ENCODE data around the gene PRKCA. TPM values are rescaled to one million over a fixed set of nuclear protein-coding genes. Genes with fewer than 3 reads are reported as not detected.

Gene PRKCA
- total RNA-seq, 1 experiment from 2014 or later, result 29.5 TPM

DNA sequence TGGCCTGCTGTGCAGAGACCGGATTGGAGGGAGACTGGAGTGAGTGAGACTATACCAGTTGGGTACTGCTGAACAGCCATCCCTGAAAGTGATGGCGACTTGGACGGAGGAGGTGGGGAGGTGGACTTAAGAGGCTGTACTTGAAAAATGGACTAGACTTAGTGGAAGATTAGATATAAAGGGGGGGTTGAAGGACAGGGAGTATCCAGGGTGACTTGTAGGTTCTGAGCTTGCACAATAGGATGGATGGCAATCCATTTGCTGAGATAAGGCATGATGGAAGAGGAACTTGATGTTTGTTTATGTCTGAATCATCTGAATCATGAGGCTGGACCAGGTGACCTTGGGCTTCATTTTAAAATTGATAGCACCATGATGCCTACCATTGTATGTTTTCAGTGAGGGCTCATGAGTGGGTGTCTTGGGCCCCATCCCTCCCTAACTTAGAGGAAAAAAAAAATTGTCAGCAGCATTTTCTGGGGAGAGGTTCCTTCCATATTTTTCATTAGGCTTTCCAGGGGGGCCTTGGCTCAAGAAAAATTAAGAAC, 41.2 kb downstream of the PRKCA start (continued):
- TF ChIP-seq SMAD3 (CRISPR knock-in tag; IDR thresholded peaks at IDR 0.05; ENCODE audit: borderline replicate concordance), result no peak

GRCh38 chr17:66344473-66344872, 42.1 kb downstream of the PRKCA start:
- no peak for TF ChIP-seq ESRRA (CRISPR knock-in tag; IDR thresholded peaks at IDR 0.05; ENCODE audit: borderline replicate concordance)
- TF ChIP-seq, protein P1, sequence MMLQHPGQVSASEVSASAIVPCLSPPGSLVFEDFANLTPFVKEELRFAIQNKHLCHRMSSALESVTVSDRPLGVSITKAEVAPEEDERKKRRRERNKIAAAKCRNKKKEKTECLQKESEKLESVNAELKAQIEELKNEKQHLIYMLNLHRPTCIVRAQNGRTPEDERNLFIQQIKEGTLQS (CRISPR knock-in tag; conservative IDR thresholded peaks at IDR 0.05), result no peak
- TF ChIP-seq OVOL2 (CRISPR knock-in tag; IDR thresholded peaks at IDR 0.05; ENCODE audit: borderline replicate concordance), result no peak
- TF ChIP-seq MLX (CRISPR knock-in tag; IDR thresholded peaks at IDR 0.05), result no peak
- TF ChIP-seq, protein P2, sequence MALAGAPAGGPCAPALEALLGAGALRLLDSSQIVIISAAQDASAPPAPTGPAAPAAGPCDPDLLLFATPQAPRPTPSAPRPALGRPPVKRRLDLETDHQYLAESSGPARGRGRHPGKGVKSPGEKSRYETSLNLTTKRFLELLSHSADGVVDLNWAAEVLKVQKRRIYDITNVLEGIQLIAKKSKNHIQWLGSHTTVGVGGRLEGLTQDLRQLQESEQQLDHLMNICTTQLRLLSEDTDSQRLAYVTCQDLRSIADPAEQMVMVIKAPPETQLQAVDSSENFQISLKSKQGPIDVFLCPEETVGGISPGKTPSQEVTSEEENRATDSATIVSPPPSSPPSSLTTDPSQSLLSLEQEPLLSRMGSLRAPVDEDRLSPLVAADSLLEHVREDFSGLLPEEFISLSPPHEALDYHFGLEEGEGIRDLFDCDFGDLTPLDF (CRISPR knock-in tag; IDR thresholded peaks at IDR 0.05), result no peak
- TF ChIP-seq ELF4 (CRISPR knock-in tag; IDR thresholded peaks at IDR 0.05; ENCODE audit: low read depth), result no peak
- TF ChIP-seq, protein P3, sequence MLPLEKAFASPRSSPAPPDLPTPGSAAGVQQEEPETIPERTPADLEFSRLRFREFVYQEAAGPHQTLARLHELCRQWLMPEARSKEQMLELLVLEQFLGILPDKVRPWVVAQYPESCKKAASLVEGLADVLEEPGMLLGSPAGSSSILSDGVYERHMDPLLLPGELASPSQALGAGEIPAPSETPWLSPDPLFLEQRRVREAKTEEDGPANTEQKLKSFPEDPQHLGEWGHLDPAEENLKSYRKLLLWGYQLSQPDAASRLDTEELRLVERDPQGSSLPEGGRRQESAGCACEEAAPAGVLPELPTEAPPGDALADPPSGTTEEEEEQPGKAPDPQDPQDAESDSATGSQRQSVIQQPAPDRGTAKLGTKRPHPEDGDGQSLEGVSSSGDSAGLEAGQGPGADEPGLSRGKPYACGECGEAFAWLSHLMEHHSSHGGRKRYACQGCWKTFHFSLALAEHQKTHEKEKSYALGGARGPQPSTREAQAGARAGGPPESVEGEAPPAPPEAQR (CRISPR knock-in tag; IDR thresholded peaks at IDR 0.05), result no peak
- TF ChIP-seq CREM (CRISPR knock-in tag; IDR thresholded peaks at IDR 0.05), result no peak
- no peak for TF ChIP-seq HMGA2 (CRISPR knock-in tag; IDR thresholded peaks at IDR 0.05)
- TF ChIP-seq ZNF317 (CRISPR knock-in tag; IDR thresholded peaks at IDR 0.05; ENCODE audit: borderline replicate concordance, low read depth), result no peak
- no peak for TF ChIP-seq ZNF423 (CRISPR knock-in tag; IDR thresholded peaks at IDR 0.05)
- no peak for TF ChIP-seq CDX4 (CRISPR knock-in tag; IDR thresholded peaks at IDR 0.05; ENCODE audit: borderline replicate concordance)
- TF ChIP-seq CBFB (CRISPR knock-in tag; IDR thresholded peaks at IDR 0.05; ENCODE audit: low read depth), result no peak
- no peak for ATAC-seq
- Mint-ChIP-seq H3K27ac (no peak overlapping the region), H3K27me3 (ENCODE audit: low read depth) (no peaks in the 10 kb centered on the region), H3K4me1 (peaks cover 21% of the 10 kb centered on the region), H3K4me3 (no peak overlapping the region), H3K9me3 (no peaks in the 10 kb centered on the region), H3K36me3 (no peaks in the 10 kb centered on the region)
- no peak for DNase-seq (ENCODE audit: low spot score)
- CTCF ChIA-PET, result no interaction called here
- POLR2A ChIA-PET, result interaction anchor here (0.6 kb wide), 1 partner anchor 20 kb away, joined by 4 read pairs; no protein-coding TSS in a partner anchor

DNA sequence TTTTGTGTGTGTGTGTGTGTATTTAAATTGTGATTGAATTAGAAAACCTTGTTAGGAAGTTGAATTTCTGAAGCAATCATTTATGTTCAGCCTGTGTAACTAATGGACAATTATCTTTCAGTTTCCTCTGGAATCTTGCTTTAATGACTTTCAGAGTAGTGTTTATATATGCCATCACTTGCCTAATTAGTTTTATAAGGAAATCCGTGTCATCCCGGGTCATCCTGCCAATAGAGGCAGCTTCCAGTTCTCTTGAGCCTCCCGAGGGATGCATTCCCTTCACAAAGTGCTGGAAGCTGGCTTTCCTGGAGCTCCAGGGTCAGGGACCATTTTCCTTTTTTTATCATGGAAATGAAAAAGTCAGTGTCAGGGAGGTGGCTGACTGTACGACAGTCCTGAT, 42.9 kb downstream of the PRKCA start:
- H3K4me1 Mint-ChIP-seq, result peaks cover 28% of the 10 kb centered on the region
- POLR2A ChIA-PET, result interaction anchor here (0.6 to 0.9 kb wide), 2 partner anchors 21 to 29 kb away, joined by 3 to 4 read pairs; no protein-coding TSS in a partner anchor
- TF ChIP-seq SMAD3 (CRISPR knock-in tag; IDR thresholded peaks at IDR 0.05; ENCODE audit: borderline replicate concordance), result no peak
- no peak for TF ChIP-seq NFYB (CRISPR knock-in tag; conservative IDR thresholded peaks at IDR 0.05; ENCODE audit: low read depth)
- no peak for TF ChIP-seq TCF7 (CRISPR knock-in tag; IDR thresholded peaks at IDR 0.05; ENCODE audit: low read depth)
- no peak for TF ChIP-seq ZNF671 (CRISPR knock-in tag; IDR thresholded peaks at IDR 0.05)
- no peak for TF ChIP-seq GTF2I (CRISPR knock-in tag; conservative IDR thresholded peaks at IDR 0.05)
- TF ChIP-seq, protein P2 (CRISPR knock-in tag; IDR thresholded peaks at IDR 0.05), result no peak
- TF ChIP-seq CDX4 (CRISPR knock-in tag; IDR thresholded peaks at IDR 0.05; ENCODE audit: borderline replicate concordance), result no peak
- TF ChIP-seq, protein P4, sequence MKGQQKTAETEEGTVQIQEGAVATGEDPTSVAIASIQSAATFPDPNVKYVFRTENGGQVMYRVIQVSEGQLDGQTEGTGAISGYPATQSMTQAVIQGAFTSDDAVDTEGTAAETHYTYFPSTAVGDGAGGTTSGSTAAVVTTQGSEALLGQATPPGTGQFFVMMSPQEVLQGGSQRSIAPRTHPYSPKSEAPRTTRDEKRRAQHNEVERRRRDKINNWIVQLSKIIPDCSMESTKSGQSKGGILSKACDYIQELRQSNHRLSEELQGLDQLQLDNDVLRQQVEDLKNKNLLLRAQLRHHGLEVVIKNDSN (CRISPR knock-in tag; IDR thresholded peaks at IDR 0.05), result no peak
- TF ChIP-seq MLX (CRISPR knock-in tag; IDR thresholded peaks at IDR 0.05), result no peak
- TF ChIP-seq MYBL2 (CRISPR knock-in tag; IDR thresholded peaks at IDR 0.05), result no peak
- no peak for TF ChIP-seq OVOL2 (CRISPR knock-in tag; IDR thresholded peaks at IDR 0.05; ENCODE audit: borderline replicate concordance)

More for the DNA sequence above, 42.9 kb downstream of the PRKCA start:
- ATAC-seq, result no peak
- H3K27me3 Mint-ChIP-seq (ENCODE audit: low read depth), result no peaks in the 10 kb centered on the region
- H3K27ac Mint-ChIP-seq, result no peak overlapping the region
- no peaks in the 10 kb centered on the region for H3K9me3 Mint-ChIP-seq
- CTCF ChIA-PET, result interaction anchor here (1.5 kb wide), 1 partner anchor 29 kb away, joined by 3 read pairs; no protein-coding TSS in a partner anchor
- DNase-seq (ENCODE audit: low spot score), result no peak
- H3K4me3 Mint-ChIP-seq, result no peak overlapping the region
- no peaks in the 10 kb centered on the region for H3K36me3 Mint-ChIP-seq

All from WTC11 (cell line).